HEK293 (cell line): ENCODE measurements around the gene HILPDA.

Experiments used
- CTCF ChIA-PET: fragments of 350-600 bp; formaldehyde crosslinking; extraction: SDS; loops from one replicate; lab custom pipeline; 2021; ENCODE audit warnings: antibody characterized with exemption; lab: Yijun Ruan, JAX
- POLR2A ChIA-PET: fragments of 300-600 bp; formaldehyde crosslinking; extraction: SDS; loops from one replicate; lab custom pipeline; 2020; ENCODE audit warnings: antibody characterized with exemption, inconsistent platforms; lab: Yijun Ruan, JAX
- H3K27ac ChIP-seq: fragments of 200-500 bp; sonication (Bioruptor generic); 2 replicates; pipeline ENCODE4 v1.5.1; 2014; ENCODE audit warnings: low read depth, low read length, control low read depth, inconsistent platforms; ENCODE audit errors: extremely low read depth
- H3K36me3 ChIP-seq, 2 experiments: fragments of 200-500 bp in 1 of 2; sonication (Bioruptor generic) in 1 of 2; 1 replicate in 1 of 2; 2 replicates in 1 of 2; pipeline ENCODE4 v1.5.1; 2014 to 2017; ENCODE audit warnings: inconsistent platforms in 2 of 2, low read length in 2 of 2; ENCODE audit not compliant: control insufficient read depth in 2 of 2, insufficient read depth in 1 of 2
- H3K4me1 ChIP-seq: fragments of 200-500 bp; sonication (Bioruptor generic); 2 replicates; pipeline ENCODE4 v1.5.1; 2014; ENCODE audit warnings: mild to moderate bottlenecking, low read length, inconsistent platforms; ENCODE audit not compliant: control insufficient read depth, insufficient read depth
- H3K4me3 ChIP-seq: 2 replicates; pipeline ENCODE4 v1.5.1; 2011; ENCODE audit warnings: low read depth, mild to moderate bottlenecking, control low read depth, low read length, moderate library complexity
- H3K9me3 ChIP-seq: fragments of 200-500 bp; sonication (Bioruptor generic); 2 replicates; pipeline ENCODE4 v1.5.1; 2014; ENCODE audit warnings: low read depth, low read length, inconsistent platforms; ENCODE audit not compliant: control insufficient read depth, insufficient read depth
- EGR2 ChIP-seq: fragments of 450-650 bp; formaldehyde crosslinking; IDR thresholded peaks from 2 replicates; pipeline ENCODE4 v1.5.1; 2016; ENCODE audit warnings: low read depth, missing biosample characterization, missing genetic modification characterization
- GLIS1 ChIP-seq: fragments of 450-650 bp; formaldehyde crosslinking; IDR thresholded peaks from 2 replicates; pipeline ENCODE4 v1.5.1; 2016; ENCODE audit warnings: missing biosample characterization, missing genetic modification characterization
- OVOL3 ChIP-seq: fragments of 450-650 bp; formaldehyde crosslinking; IDR thresholded peaks from 2 replicates; pipeline ENCODE4 v1.5.1; 2016; ENCODE audit warnings: missing biosample characterization, missing genetic modification characterization
- PRDM2 ChIP-seq: fragments of 450-650 bp; formaldehyde crosslinking; IDR thresholded peaks from 2 replicates; pipeline ENCODE4 v1.5.1; 2016; ENCODE audit warnings: missing biosample characterization, missing genetic modification characterization, borderline replicate concordance
- YY1 ChIP-seq: fragments of 450-650 bp; formaldehyde crosslinking; IDR thresholded peaks from 2 replicates; pipeline ENCODE4 v1.5.1; 2018; ENCODE audit warnings: missing biosample characterization, missing genetic modification characterization
- ZBTB44 ChIP-seq: fragments of 450-650 bp; IDR thresholded peaks from 2 replicates; pipeline ENCODE4 v1.5.1; 2018; ENCODE audit warnings: missing biosample characterization, mild to moderate bottlenecking, missing genetic modification characterization
- ZFHX2 ChIP-seq: fragments of 450-650 bp; formaldehyde crosslinking; conservative IDR thresholded peaks from 2 replicates; pipeline ENCODE4 v1.5.1; 2016; ENCODE audit warnings: missing biosample characterization, missing genetic modification characterization
- ZNF140 ChIP-seq: fragments of 450-650 bp; formaldehyde crosslinking; IDR thresholded peaks from 2 replicates; pipeline ENCODE4 v1.5.1; 2016; ENCODE audit warnings: missing biosample characterization, missing genetic modification characterization
- ZNF18 ChIP-seq: fragments of 450-650 bp; formaldehyde crosslinking; IDR thresholded peaks from 2 replicates; pipeline ENCODE4 v1.5.1; 2016; ENCODE audit warnings: missing biosample characterization, missing genetic modification characterization
- ZNF341 ChIP-seq: fragments of 450-650 bp; formaldehyde crosslinking; IDR thresholded peaks from 2 replicates; pipeline ENCODE4; 2016; ENCODE audit warnings: low read depth, missing biosample characterization, missing genetic modification characterization
- ZNF391 ChIP-seq: fragments of 450-650 bp; formaldehyde crosslinking; IDR thresholded peaks from 2 replicates; pipeline ENCODE4 v1.5.1; 2016; ENCODE audit warnings: low read depth, missing biosample characterization, missing genetic modification characterization, borderline replicate concordance
- ZNF398 ChIP-seq: fragments of 450-650 bp; formaldehyde crosslinking; IDR thresholded peaks from 2 replicates; pipeline ENCODE4 v1.5.1; 2017; ENCODE audit warnings: missing biosample characterization, missing genetic modification characterization
- ZNF561 ChIP-seq: fragments of 450-650 bp; IDR thresholded peaks from 2 replicates; pipeline ENCODE4 v1.5.1; 2018; ENCODE audit warnings: missing biosample characterization, missing genetic modification characterization, borderline replicate concordance
- ZNF792 ChIP-seq: fragments of 450-650 bp; formaldehyde crosslinking; IDR thresholded peaks from 2 replicates; pipeline ENCODE4 v1.5.1; 2016; ENCODE audit warnings: missing biosample characterization, missing genetic modification characterization
- ZSCAN4 ChIP-seq: fragments of 450-650 bp; formaldehyde crosslinking; IDR thresholded peaks from 2 replicates; pipeline ENCODE4 v1.5.1; 2017; ENCODE audit warnings: missing biosample characterization, missing genetic modification characterization

The HILPDA gene

GRCh38 chr7:128420773-128421172, 34.9 kb upstream of the HILPDA start (continued):
- TF ChIP-seq ZNF18 = no peak
- TF ChIP-seq ZBTB44 (tag by site-specific recombination) = no peak
- TF ChIP-seq, all 188 proteins: peak for 0

- TF ChIP-seq ZFHX2 (peak; percentile 26; the same call in 1 of the 2 replicates), ZNF341 (tag by site-specific recombination) (peak; percentile 51), ZNF561 (tag by site-specific recombination) (no peak), EGR2 (peak; percentile 59)
- Histone ChIP-seq H3K9me3 (no peaks in the 10 kb centered on the region), H3K36me3 (no peaks in the 10 kb centered on the region), H3K27ac (no peak overlapping the region), H3K4me3 (no peak overlapping the region), H3K4me1 (no peaks in the 10 kb centered on the region)
- POLR2A ChIA-PET = no interaction called here
- CTCF ChIA-PET = interaction anchor here (1.5 kb wide), 1 partner anchor 39 kb away, joined by 7 read pairs; no protein-coding TSS in a partner anchor
Observed at GRCh38 chr7:128421384-128421783, 34.3 kb upstream of the HILPDA start.

GRCh38 chr7:128422037-128422436, 33.6 kb upstream of the HILPDA start:
- Histone ChIP-seq H3K36me3 (no peaks in the 10 kb centered on the region), H3K4me3 (no peak overlapping the region), H3K9me3 (no peaks in the 10 kb centered on the region), H3K27ac (no peak overlapping the region), H3K4me1 (no peaks in the 10 kb centered on the region)
- TF ChIP-seq ZNF140 (tag by site-specific recombination) = no peak
- no peak for TF ChIP-seq OVOL3
- 0 out of 2 replicates have a peak, but pooled peaks have one; percentile 28 for TF ChIP-seq ZNF398 (tag by site-specific recombination)
- TF ChIP-seq GLIS1 (tag by site-specific recombination) = no peak
- no peak for TF ChIP-seq ZNF792 (tag by site-specific recombination)
- TF ChIP-seq YY1 (tag by site-specific recombination) = no peak
- peak; percentile 100 for TF ChIP-seq EGR2
- TF ChIP-seq PRDM2 (tag by site-specific recombination) = no peak
- peak; percentile 99 for TF ChIP-seq ZFHX2
- TF ChIP-seq ZSCAN4 (tag by site-specific recombination) = peak; percentile 97
- TF ChIP-seq ZNF391 = no peak
- POLR2A ChIA-PET = no interaction called here
- CTCF ChIA-PET = interaction anchor here (0.7 to 9.2 kb wide), 7 partner anchors 22 to 203 kb away, joined by 3 to 160 read pairs (median 3); partner anchors contain the start of gene RBM28
